Left renal pelvis (tissue), 4 donors: ENCODE results near the gene CLCN2. TPM values are rescaled to one million over a fixed set of nuclear protein-coding genes. Genes with fewer than 3 reads are reported as not detected.

Source experiments
- DNase-seq, 4 donors: peaks; one replicate each; pipeline ENCODE4 v3.0.0-alpha.2; 2013; ENCODE audit warnings: low read depth in 4 of 4, low spot score in 3 of 4
- polyA plus RNA-seq, 4 donors: library from polyadenylated mRNA; unstranded; fragments of 120-200 nt; gene quantifications; one replicate each; pipeline ENCODE4 v1.2.1, GENCODE V29; 2013; ENCODE audit not compliant: insufficient read length in 4 of 4

Gene CLCN2
- polyA plus RNA-seq, 4 donors: 7.9 to 15.4 (median 9.6) TPM

- DNase-seq: no peak
Observed at GRCh38 chr3:184300378-184300720, 61.1 kb downstream of the CLCN2 start.

GRCh38 chr3:184299488-184300377 lies 61.7 kb downstream of the CLCN2 start:
- DNase-seq: no peak

DNA sequence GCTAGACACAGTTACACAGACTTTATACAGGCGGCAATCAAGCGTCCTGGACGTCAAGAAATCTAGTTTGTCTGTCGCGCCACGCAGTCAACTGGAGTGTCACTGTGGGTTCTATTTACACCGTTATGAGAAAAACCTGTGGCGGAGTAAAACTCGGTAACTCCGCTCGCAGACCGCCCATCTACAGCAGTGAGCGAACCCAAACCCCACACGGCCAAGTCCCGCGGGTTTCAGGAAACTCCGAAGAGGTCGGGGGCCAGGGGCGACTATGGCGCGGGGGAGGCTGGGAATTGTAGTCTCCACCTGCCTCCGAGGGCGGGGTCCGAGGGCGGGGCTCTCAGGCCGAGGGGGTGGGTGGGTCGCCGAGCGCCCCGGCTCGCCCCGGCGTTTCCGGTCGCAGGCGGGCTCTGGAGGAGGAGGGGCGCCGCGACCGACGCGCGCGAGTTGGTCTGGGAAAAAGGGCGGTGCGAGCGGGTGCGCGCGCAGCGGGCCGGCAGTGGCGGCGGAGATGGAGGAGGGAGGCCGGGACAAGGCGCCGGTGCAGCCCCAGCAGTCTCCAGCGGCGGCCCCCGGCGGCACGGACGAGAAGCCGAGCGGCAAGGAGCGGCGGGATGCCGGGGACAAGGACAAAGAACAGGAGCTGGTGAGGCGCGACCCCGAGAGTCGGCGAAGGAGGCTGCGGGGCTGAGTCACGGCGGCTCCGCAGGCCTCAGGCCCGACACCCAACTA lies 62.5 kb downstream of the CLCN2 start, which contains the start of gene PSMD2:
TSS of gene PSMD2 (plus strand) at position 483 of the 729 bp plus-strand sequence. CDS start at position 509, 26 bp downstream.
- DNase-seq: peak; percentile 88 to 94 (median 91)

DNA sequence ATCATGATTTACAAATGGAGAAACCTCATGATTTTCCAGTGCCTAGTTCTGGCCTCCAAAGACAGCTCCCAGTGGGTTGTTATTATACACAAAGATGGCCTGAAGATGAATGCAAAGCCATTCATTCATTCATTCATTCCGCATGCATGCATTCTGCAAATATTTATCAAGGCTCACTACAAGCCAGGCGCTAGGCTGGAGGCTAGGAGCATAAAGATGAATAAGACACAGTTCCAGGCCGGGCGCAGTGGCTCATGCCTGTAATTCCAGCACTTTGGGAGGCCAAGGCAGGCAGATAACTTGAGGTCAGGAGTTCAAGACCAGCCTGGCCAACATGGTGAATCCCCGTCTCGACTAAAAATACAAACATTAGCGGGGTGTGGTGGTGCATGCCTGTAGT lies 64.8 kb downstream of the CLCN2 start:
- no peak for DNase-seq

Other genes starting within 250 kb of the CLCN2 start
- gene EIF2B5, start 226.2 kb downstream of the CLCN2 start, polyA plus RNA-seq: 10 to 100 TPM; 36.0 to 57.9 (median 48.4) TPM
- gene DVL3, start 206.2 kb downstream of the CLCN2 start, polyA plus RNA-seq: 10 to 100 TPM; 61.4 to 91.9 (median 81.3) TPM
- 100 to 1,000 TPM; 262 to 377 (median 336) TPM for gene AP2M1, start 186.8 kb downstream of the CLCN2 start, polyA plus RNA-seq
- 10 to 100 TPM; 48.8 to 77.4 (median 59.0) TPM for gene ABCF3, start 175.4 kb downstream of the CLCN2 start, polyA plus RNA-seq
- 1 to 10 TPM in 3 of 4 donors, under 1 TPM in 1; 0.29 to 2.3 (median 1.6) TPM for gene VWA5B2, start 132.0 kb downstream of the CLCN2 start, polyA plus RNA-seq
- 10 to 100 TPM; 23.6 to 39.8 (median 32.5) TPM for gene ALG3, start 112.6 kb downstream of the CLCN2 start, polyA plus RNA-seq
- gene EEF1AKMT4, start 111.9 kb downstream of the CLCN2 start, polyA plus RNA-seq: 1 to 10 TPM; 1.9 to 3.4 (median 2.5) TPM
- under 1 TPM; 0.14 to 0.48 (median 0.20) TPM for gene CAMK2N2, start 100.1 kb downstream of the CLCN2 start, polyA plus RNA-seq
- not detected for gene ECE2, start 85.6 kb downstream of the CLCN2 start, polyA plus RNA-seq
- 100 to 1,000 TPM; 159 to 216 (median 201) TPM for gene PSMD2, start 62.4 kb downstream of the CLCN2 start, polyA plus RNA-seq
- gene EIF4G1, start 47.0 kb downstream of the CLCN2 start, polyA plus RNA-seq: 100 to 1,000 TPM; 142 to 203 (median 171) TPM
- gene FAM131A, start 24.0 kb downstream of the CLCN2 start, polyA plus RNA-seq: 10 to 100 TPM in 3 of 4 donors, 1 to 10 TPM in 1; 9.7 to 13.4 (median 12.2) TPM
- gene POLR2H, start 105 bp upstream of the CLCN2 start, polyA plus RNA-seq: 100 to 1,000 TPM in 2 of 4 donors, 10 to 100 TPM in 2; 57.9 to 114 (median 92.8) TPM
- 1 to 10 TPM; 1.6 to 2.5 (median 2.1) TPM for gene THPO, start 16.6 kb upstream of the CLCN2 start, polyA plus RNA-seq
- 10 to 100 TPM; 12.4 to 17.2 (median 14.5) TPM for gene CHRD, start 18.4 kb upstream of the CLCN2 start, polyA plus RNA-seq
- gene EPHB3, start 200.2 kb upstream of the CLCN2 start, polyA plus RNA-seq: 10 to 100 TPM; 24.2 to 40.6 (median 32.7) TPM